Measurements from ENCODE around the gene EMILIN1. TPM values are rescaled to one million over a fixed set of nuclear protein-coding genes. Genes with fewer than 3 reads are reported as not detected.

EMILIN1 gene
- polyA plus RNA-seq, 3 donors = 61.8 to 70.7 (median 70.5) TPM

Other genes with a start within 250 kb of the EMILIN1 start
- 1 to 10 TPM; 4.9 to 5.5 (median 5.0) TPM for gene DPYSL5, start 230.5 kb upstream of the EMILIN1 start, polyA plus RNA-seq (ENCODE audit: insufficient read length in 3 of 3)
- 10 to 100 TPM; 10.6 to 11.9 (median 11.4) TPM for gene MAPRE3, start 108.0 kb upstream of the EMILIN1 start, polyA plus RNA-seq (ENCODE audit: insufficient read length in 3 of 3)
- 10 to 100 TPM; 51.3 to 54.4 (median 52.8) TPM for gene TMEM214, start 45.6 kb upstream of the EMILIN1 start, polyA plus RNA-seq (ENCODE audit: insufficient read length in 3 of 3)
- 10 to 100 TPM; 60.9 to 64.2 (median 61.0) TPM for gene AGBL5, start 26.9 kb upstream of the EMILIN1 start, polyA plus RNA-seq (ENCODE audit: insufficient read length in 3 of 3)
- gene OST4, start 7.0 kb upstream of the EMILIN1 start, polyA plus RNA-seq (ENCODE audit: insufficient read length in 3 of 3) = 100 to 1,000 TPM; 229 to 284 (median 261) TPM
- 10 to 100 TPM; 39.5 to 54.9 (median 54.8) TPM for gene KHK, start 8.2 kb downstream of the EMILIN1 start, polyA plus RNA-seq (ENCODE audit: insufficient read length in 3 of 3)
- gene CGREF1, start 40.5 kb downstream of the EMILIN1 start, polyA plus RNA-seq (ENCODE audit: insufficient read length in 3 of 3) = 1 to 10 TPM; 5.0 to 5.8 (median 5.3) TPM
- gene ABHD1, start 45.2 kb downstream of the EMILIN1 start, polyA plus RNA-seq (ENCODE audit: insufficient read length in 3 of 3) = 1 to 10 TPM in 2 of 3 donors, under 1 TPM in 1; 0.88 to 1.4 (median 1.3) TPM
- gene PREB, start 56.0 kb downstream of the EMILIN1 start, polyA plus RNA-seq (ENCODE audit: insufficient read length in 3 of 3) = 10 to 100 TPM; 51.5 to 55.3 (median 51.7) TPM
- gene PRR30, start 60.8 kb downstream of the EMILIN1 start, polyA plus RNA-seq (ENCODE audit: insufficient read length in 3 of 3) = not detected
- under 1 TPM; 0.62 to 0.93 (median 0.68) TPM for gene TCF23, start 70.4 kb downstream of the EMILIN1 start, polyA plus RNA-seq (ENCODE audit: insufficient read length in 3 of 3)
- 100 to 1,000 TPM; 164 to 175 (median 169) TPM for gene ATRAID, start 133.4 kb downstream of the EMILIN1 start, polyA plus RNA-seq (ENCODE audit: insufficient read length in 3 of 3)
- gene SLC5A6, start 133.7 kb downstream of the EMILIN1 start, polyA plus RNA-seq (ENCODE audit: insufficient read length in 3 of 3) = 10 to 100 TPM; 32.9 to 37.4 (median 36.7) TPM
- gene CAD, start 138.8 kb downstream of the EMILIN1 start, polyA plus RNA-seq (ENCODE audit: insufficient read length in 3 of 3) = 10 to 100 TPM; 40.8 to 42.0 (median 41.9) TPM
- 1 to 10 TPM; 4.4 to 6.0 (median 5.5) TPM for gene SLC30A3, start 184.4 kb downstream of the EMILIN1 start, polyA plus RNA-seq (ENCODE audit: insufficient read length in 3 of 3)
- under 1 TPM; 0.47 to 0.76 (median 0.58) TPM for gene DNAJC5G, start 196.8 kb downstream of the EMILIN1 start, polyA plus RNA-seq (ENCODE audit: insufficient read length in 3 of 3)
- 1 to 10 TPM; 3.2 to 3.9 (median 3.6) TPM for gene TRIM54, start 203.8 kb downstream of the EMILIN1 start, polyA plus RNA-seq (ENCODE audit: insufficient read length in 3 of 3)
- under 1 TPM; 0.19 to 0.59 (median 0.36) TPM for gene UCN, start 229.8 kb downstream of the EMILIN1 start, polyA plus RNA-seq (ENCODE audit: insufficient read length in 3 of 3)
- 10 to 100 TPM; 70.9 to 85.0 (median 77.1) TPM for gene MPV17, start 244.5 kb downstream of the EMILIN1 start, polyA plus RNA-seq (ENCODE audit: insufficient read length in 3 of 3)